Erythroblast (primary cell): Measurements from ENCODE around the gene ST6GALNAC3.

ENCODE experiments used
- GATA1 ChIP-seq: IDR thresholded peaks from 2 replicates; pipeline ENCODE4 v1.6.1; 2011; ENCODE audit warnings: low read depth, mild to moderate bottlenecking, control low read depth, low read length, moderate library complexity
- POLR2A ChIP-seq: IDR thresholded peaks from 2 replicates; pipeline ENCODE4 v1.6.1; 2011; ENCODE audit warnings: mild to moderate bottlenecking, low read length

DNA sequence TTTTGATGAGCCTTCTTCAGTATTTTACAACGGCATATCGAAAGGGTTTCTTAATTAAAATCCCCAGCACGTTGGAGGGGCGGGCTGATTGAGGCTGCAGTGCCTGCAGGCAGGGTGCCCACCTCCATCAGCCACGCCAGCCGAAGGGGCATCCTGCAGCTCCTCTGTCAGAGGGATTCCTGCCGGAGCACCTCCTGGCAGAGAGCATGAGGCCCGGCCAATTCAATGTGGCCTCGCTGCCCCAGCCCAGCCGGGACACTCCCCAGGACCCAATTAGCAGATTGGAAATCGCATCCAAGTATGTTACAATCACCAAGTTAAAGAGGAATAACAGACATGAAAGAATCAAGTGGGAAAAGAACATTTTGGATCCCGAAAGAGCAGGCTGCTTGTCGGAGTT is 216.6 kb downstream of the ST6GALNAC3 start:
- TF ChIP-seq POLR2A = no peak
- TF ChIP-seq GATA1 = no peak
